G401 (cell line): Measurements from ENCODE around the gene FAM9C. TPM values are rescaled to one million over a fixed set of nuclear protein-coding genes. Genes with fewer than 3 reads are reported as not detected.

Experiments
- DNase-seq: peaks from one replicate; pipeline ENCODE4 v3.0.0-alpha.2; 2015; ENCODE audit warnings: low spot score
- in situ Hi-C: cut with HindIII; loops from 2 replicates; pipeline ENCODE4 v1.10.0; 2016; ENCODE audit warnings: low sequenced_read_pairs, mixed read lengths
- total RNA-seq: library from RNA; depleted of rRNA; stranded (reverse); fragments of >200 nt; shearing (Covaris generic); gene quantifications from 2 replicates; pipeline ENCODE4 v1.2.3, GENCODE V29; 2014

FAM9C gene
- total RNA-seq, 1 experiment from 2014 or later: not detected

GRCh38 chrX:13014111-13015096 is 30.0 kb downstream of the FAM9C start:
- no peak for DNase-seq
- in situ Hi-C loops: no loop called here

GRCh38 chrX:13013363-13014110 is 30.9 kb downstream of the FAM9C start:
- in situ Hi-C loops: no loop called here

GRCh38 chrX:13010546-13010945 is 33.9 kb downstream of the FAM9C start:
- DNase-seq: no peak
- in situ Hi-C loops: no loop called here

More at GRCh38 chrX:13013363-13014110, 30.9 kb downstream of the FAM9C start:
- no peak for DNase-seq

- no peak for DNase-seq
- in situ Hi-C loops: no loop called here
Observed at GRCh38 chrX:13009844-13010243, 34.6 kb downstream of the FAM9C start.

GRCh38 chrX:13009273-13009672 is 35.1 kb downstream of the FAM9C start:
- in situ Hi-C loops: no loop called here
- DNase-seq: no peak

GRCh38 chrX:13008851-13009250 is 35.6 kb downstream of the FAM9C start:
- in situ Hi-C loops: no loop called here
- no peak for DNase-seq

- in situ Hi-C loops: no loop called here
- no peak for DNase-seq
Observed at GRCh38 chrX:13008189-13008533, 36.3 kb downstream of the FAM9C start.

- in situ Hi-C loops: no loop called here
- no peak for DNase-seq
Observed at GRCh38 chrX:13007519-13008188, 36.8 kb downstream of the FAM9C start.

- in situ Hi-C loops: no loop called here
- no peak for DNase-seq
Observed at GRCh38 chrX:13005661-13006473, 38.6 kb downstream of the FAM9C start.

- no peak for DNase-seq
- in situ Hi-C loops: no loop called here
Observed at GRCh38 chrX:13001961-13002671, 42.3 kb downstream of the FAM9C start.

- no peak for DNase-seq
Observed at GRCh38 chrX:13001097-13001496, 43.3 kb downstream of the FAM9C start.

GRCh38 chrX:13000301-13000811 is 44.1 kb downstream of the FAM9C start:
- DNase-seq: no peak
- in situ Hi-C loops: no loop called here

More at GRCh38 chrX:13001097-13001496, 43.3 kb downstream of the FAM9C start:
- in situ Hi-C loops: no loop called here

GRCh38 chrX:12999422-12999821 is 45.0 kb downstream of the FAM9C start:
- in situ Hi-C loops: no loop called here
- DNase-seq: no peak

GRCh38 chrX:12997906-12998687 is 46.3 kb downstream of the FAM9C start:
- in situ Hi-C loops: no loop called here
- no peak for DNase-seq

- in situ Hi-C loops: no loop called here
- DNase-seq: no peak
Observed at GRCh38 chrX:12996934-12997435, 47.4 kb downstream of the FAM9C start.

- no peak for DNase-seq
- in situ Hi-C loops: no loop called here
Observed at GRCh38 chrX:12994321-12994720, 50.1 kb downstream of the FAM9C start.

- in situ Hi-C loops: no loop called here
- no peak for DNase-seq
Observed at GRCh38 chrX:12993826-12994225, 50.6 kb downstream of the FAM9C start.
